NCI-H1436 treated with DMSO at 0.1 percent for 48 hours (cell line): Measurements from ENCODE around the gene WWOX.

Source experiments
- DNase-seq: peaks from one replicate; lab custom pipeline; 2025; lab: John Stamatoyannopoulos, UW

Gene WWOX

GRCh38 chr16:78227855-78228254 lies 128.4 kb downstream of the WWOX start:
- no peak for DNase-seq

GRCh38 chr16:78228704-78229103 lies 129.2 kb downstream of the WWOX start:
- no peak for DNase-seq

GRCh38 chr16:78230832-78231231 lies 131.4 kb downstream of the WWOX start:
- no peak for DNase-seq

GRCh38 chr16:78235168-78235800 lies 135.8 kb downstream of the WWOX start:
- DNase-seq, result no peak

GRCh38 chr16:78235876-78236275 lies 136.4 kb downstream of the WWOX start:
- no peak for DNase-seq

GRCh38 chr16:78237841-78238240 lies 138.4 kb downstream of the WWOX start:
- no peak for DNase-seq

GRCh38 chr16:78240459-78241222 lies 141.2 kb downstream of the WWOX start:
- no peak for DNase-seq

GRCh38 chr16:78242239-78242630 lies 142.8 kb downstream of the WWOX start:
- no peak for DNase-seq

GRCh38 chr16:78244131-78244895 lies 144.9 kb downstream of the WWOX start:
- no peak for DNase-seq

- no peak for DNase-seq
These were observed 147.1 kb downstream of the WWOX start for GRCh38 chr16:78246559-78246958.

GRCh38 chr16:78249056-78249455 lies 149.6 kb downstream of the WWOX start:
- DNase-seq, result peak; percentile 47

- DNase-seq, result no peak
These were observed 150.4 kb downstream of the WWOX start for GRCh38 chr16:78249832-78250231.

- DNase-seq, result no peak
These were observed 151.7 kb downstream of the WWOX start for GRCh38 chr16:78251115-78251514.

GRCh38 chr16:78252757-78253156 lies 153.3 kb downstream of the WWOX start:
- no peak for DNase-seq

- no peak for DNase-seq
These were observed 155.4 kb downstream of the WWOX start for GRCh38 chr16:78254841-78255240.

- DNase-seq, result no peak
These were observed 157.4 kb downstream of the WWOX start for GRCh38 chr16:78256686-78257375.

GRCh38 chr16:78257376-78257728 lies 157.9 kb downstream of the WWOX start:
- no peak for DNase-seq

GRCh38 chr16:78258375-78259065 lies 159.1 kb downstream of the WWOX start:
- no peak for DNase-seq

GRCh38 chr16:78259873-78260272 lies 160.4 kb downstream of the WWOX start:
- no peak for DNase-seq

GRCh38 chr16:78264642-78265041 lies 165.2 kb downstream of the WWOX start:
- DNase-seq, result no peak

GRCh38 chr16:78269256-78269655 lies 169.8 kb downstream of the WWOX start:
- DNase-seq, result no peak

GRCh38 chr16:78271981-78272380 lies 172.5 kb downstream of the WWOX start:
- DNase-seq, result no peak
